WTC11 (cell line): ENCODE measurements around the gene ELP4. TPM values are rescaled to one million over a fixed set of nuclear protein-coding genes. Genes with fewer than 3 reads are reported as not detected.

Experiments used
- ATAC-seq: fragments of 200-7000 bp; cut with Tn5 transposase; 2 replicates; pipeline ENCODE4 v1.10.0; 2021; ENCODE audit warnings: mild to moderate bottlenecking, moderate library complexity
- CTCF ChIA-PET: fragments of 300-600 bp; sonication (Branson Sonifier 250); formaldehyde crosslinking; loops from one replicate; lab custom pipeline; 2021; ENCODE audit warnings: antibody characterized with exemption; lab: Charles Lee
- POLR2A ChIA-PET: fragments of 350-600 bp; sonication (Branson Sonifier 250); formaldehyde crosslinking; loops from one replicate; lab custom pipeline; 2021; ENCODE audit warnings: antibody characterized with exemption; lab: Charles Lee
- DNase-seq: peaks from one replicate; pipeline ENCODE4 v3.0.0; 2021; ENCODE audit warnings: low spot score
- H3K27ac Mint-ChIP-seq: 2 replicates; pipeline ENCODE4 v1.8.0; 2021; ENCODE audit warnings: mixed read lengths
- H3K27me3 Mint-ChIP-seq: 2 replicates; pipeline ENCODE4 v1.8.0; 2021; ENCODE audit warnings: low read depth, mild to moderate bottlenecking, moderate library complexity, mixed read lengths
- H3K36me3 Mint-ChIP-seq: 2 replicates; pipeline ENCODE4 v1.8.0; 2021; ENCODE audit warnings: mixed read lengths
- H3K4me1 Mint-ChIP-seq: 2 replicates; pipeline ENCODE4 v1.8.0; 2022; ENCODE audit warnings: mixed read lengths
- H3K4me3 Mint-ChIP-seq: 2 replicates; pipeline ENCODE4 v1.8.0; 2021; ENCODE audit warnings: mild to moderate bottlenecking, moderate library complexity, mixed read lengths
- H3K9me3 Mint-ChIP-seq: 2 replicates; pipeline ENCODE4 v1.8.0; 2021; ENCODE audit warnings: mixed read lengths
- AR ChIP-seq: fragments of 250-450 bp; sonication (Bioruptor Pico); IDR thresholded peaks from 2 replicates; pipeline ENCODE4 v1.9.0; 2021; ENCODE audit warnings: mild to moderate bottlenecking
- ARID4B ChIP-seq: sonication (generic); formaldehyde crosslinking; IDR thresholded peaks from 2 replicates; pipeline ENCODE4 v1.8.0; 2023; ENCODE audit warnings: missing genetic modification reagents, mild to moderate bottlenecking, borderline replicate concordance
- ESRRA ChIP-seq: sonication (generic); formaldehyde crosslinking; IDR thresholded peaks from 2 replicates; pipeline ENCODE4 v1.8.1; 2022; ENCODE audit warnings: mild to moderate bottlenecking, missing genetic modification reagents, borderline replicate concordance
- ETV6 ChIP-seq: sonication (generic); formaldehyde crosslinking; IDR thresholded peaks from 2 replicates; pipeline ENCODE4 v1.8.1; 2022; ENCODE audit warnings: mild to moderate bottlenecking, missing genetic modification reagents
- GRHL2 ChIP-seq: fragments of 250-450 bp; sonication (Bioruptor Pico); IDR thresholded peaks from 2 replicates; pipeline ENCODE4 v1.8.0; 2022; ENCODE audit warnings: mild to moderate bottlenecking, moderate library complexity; ENCODE audit not compliant: insufficient replicate concordance, severe bottlenecking
- HMGXB4 ChIP-seq: sonication (generic); formaldehyde crosslinking; IDR thresholded peaks from 2 replicates; pipeline ENCODE4 v1.8.1; 2023; ENCODE audit warnings: mild to moderate bottlenecking, moderate library complexity, missing genetic modification reagents
- IRF2 ChIP-seq: sonication (generic); formaldehyde crosslinking; IDR thresholded peaks from 2 replicates; pipeline ENCODE4 v1.8.0; 2022; ENCODE audit warnings: low read depth, missing genetic modification reagents, borderline replicate concordance
- MAX ChIP-seq: sonication (generic); formaldehyde crosslinking; IDR thresholded peaks from 2 replicates; pipeline ENCODE4 v1.8.0; 2022; ENCODE audit warnings: mild to moderate bottlenecking, missing genetic modification reagents
- USF1 ChIP-seq: sonication (generic); formaldehyde crosslinking; IDR thresholded peaks from 2 replicates; pipeline ENCODE4 v1.8.0; 2022; ENCODE audit warnings: mild to moderate bottlenecking, missing genetic modification reagents
- USF2 ChIP-seq: sonication (generic); formaldehyde crosslinking; IDR thresholded peaks from 2 replicates; pipeline ENCODE4 v1.8.1; 2023; ENCODE audit warnings: mild to moderate bottlenecking, missing genetic modification reagents, moderate library complexity
- ZNF121 ChIP-seq: sonication (generic); formaldehyde crosslinking; IDR thresholded peaks from 2 replicates; pipeline ENCODE4 v1.8.0; 2023; ENCODE audit warnings: missing genetic modification reagents
- ZNF138 ChIP-seq: sonication (generic); formaldehyde crosslinking; conservative IDR thresholded peaks from 2 replicates; pipeline ENCODE4 v1.8.1; 2022; ENCODE audit warnings: mild to moderate bottlenecking, moderate library complexity, missing genetic modification reagents
- ZNF232 ChIP-seq: sonication (generic); formaldehyde crosslinking; IDR thresholded peaks from 2 replicates; pipeline ENCODE4 v1.8.0; 2022; ENCODE audit warnings: mild to moderate bottlenecking, missing genetic modification reagents
- ZNF263 ChIP-seq: sonication (generic); formaldehyde crosslinking; IDR thresholded peaks from 2 replicates; pipeline ENCODE4 v1.8.1; 2022; ENCODE audit warnings: low read depth, mild to moderate bottlenecking, moderate library complexity, missing genetic modification reagents
- total RNA-seq: library from RNA; stranded (reverse); gene quantifications from 3 replicates; pipeline ENCODE4 v1.2.3, GENCODE V29; 2021

ELP4 gene
- total RNA-seq, 1 experiment from 2014 or later: 14.6 TPM

- no peak for TF ChIP-seq IRF2 (CRISPR knock-in tag)
- no peak for TF ChIP-seq AR
- TF ChIP-seq ZNF232 (CRISPR knock-in tag): no peak
- no peak; the same call in 1 of the 2 replicates for ATAC-seq
- ChIA-PET CTCF (interaction anchor here (0.6 to 2.5 kb wide), 9 partner anchors 10 to 716 kb away, joined by 3 to 14 read pairs (median 7); no protein-coding TSS in a partner anchor), POLR2A (interaction anchor here (1.1 to 1.6 kb wide), 3 partner anchors 10 to 18 kb away, joined by 3 to 5 read pairs (median 3); no protein-coding TSS in a partner anchor)
- Mint-ChIP-seq H3K27ac (no peak overlapping the region), H3K4me1 (peaks cover 78% of the 10 kb centered on the region), H3K9me3 (no peaks in the 10 kb centered on the region), H3K4me3 (no peak overlapping the region), H3K27me3 (peaks cover 99% of the 10 kb centered on the region), H3K36me3 (no peaks in the 10 kb centered on the region)
- no peak for DNase-seq
Observed at GRCh38 chr11:31822927-31823643, 313.5 kb downstream of the ELP4 start.

GRCh38 chr11:31823644-31824331 is 314.2 kb downstream of the ELP4 start:
- no peaks in the 10 kb centered on the region for H3K9me3 Mint-ChIP-seq
- peak; percentile 3 for ATAC-seq
- H3K4me3 Mint-ChIP-seq: peak overlapping the region; percentile 70
- peaks cover 99% of the 10 kb centered on the region for H3K27me3 Mint-ChIP-seq
- H3K27ac Mint-ChIP-seq: no peak overlapping the region
- peaks cover 72% of the 10 kb centered on the region for H3K4me1 Mint-ChIP-seq
- no peaks in the 10 kb centered on the region for H3K36me3 Mint-ChIP-seq
- ChIA-PET CTCF (interaction anchor here (0.6 to 2.5 kb wide), 9 partner anchors 11 to 717 kb away, joined by 3 to 14 read pairs (median 7); no protein-coding TSS in a partner anchor), POLR2A (interaction anchor here (1.1 to 1.6 kb wide), 2 partner anchors 11 to 12 kb away, joined by 3 to 5 read pairs; no protein-coding TSS in a partner anchor)
- DNase-seq: no peak
- TF ChIP-seq IRF2 (CRISPR knock-in tag): no peak
- peak; percentile 63; the same call in 1 of the 2 replicates for TF ChIP-seq MAX (CRISPR knock-in tag)
- TF ChIP-seq ZNF121: 0 out of 2 replicates have a peak, but pooled peaks have one; percentile 5

GRCh38 chr11:31824332-31824878 is 314.8 kb downstream of the ELP4 start:
- H3K4me1 Mint-ChIP-seq: peaks cover 73% of the 10 kb centered on the region
- H3K4me3 Mint-ChIP-seq: peak overlapping the region; percentile 70
- ChIA-PET POLR2A (interaction anchor here (0.5 to 1.6 kb wide), 2 partner anchors 12 to 27 kb away, joined by 3 to 5 read pairs; no protein-coding TSS in a partner anchor), CTCF (interaction anchor here (0.6 to 2.5 kb wide), 5 partner anchors 11 to 717 kb away, joined by 3 to 13 read pairs (median 6); no protein-coding TSS in a partner anchor)
- peaks cover 99% of the 10 kb centered on the region for H3K27me3 Mint-ChIP-seq
- H3K9me3 Mint-ChIP-seq: no peaks in the 10 kb centered on the region
- no peak; the same call in 1 of the 2 replicates for ATAC-seq
- no peak overlapping the region for H3K27ac Mint-ChIP-seq
- DNase-seq: no peak
- no peaks in the 10 kb centered on the region for H3K36me3 Mint-ChIP-seq
- no peak for TF ChIP-seq GRHL2
- TF ChIP-seq ESRRA: no peak
- TF ChIP-seq ZNF232 (CRISPR knock-in tag): no peak
- TF ChIP-seq ARID4B: no peak
- no peak for TF ChIP-seq USF1 (CRISPR knock-in tag)
- TF ChIP-seq ETV6 (CRISPR knock-in tag): no peak
- TF ChIP-seq HMGXB4 (CRISPR knock-in tag): no peak
- no peak for TF ChIP-seq ZNF263 (CRISPR knock-in tag)
- TF ChIP-seq ZNF138 (CRISPR knock-in tag): no peak
- no peak for TF ChIP-seq USF2 (CRISPR knock-in tag)
